Activated CD8-positive, alpha-beta memory T cell treated with anti-CD3 and anti-CD28 coated beads, Interleukin-2, amount 50 U/mL, for 4 hours (primary cell): ENCODE measurements around the gene PUS1.
A peak's percentile ranks its signal among the peaks of the same experiment; 100 is the strongest.
"Not testable (repeated sequence)": the region's sequence is repeated elsewhere in the genome, so short reads cannot be mapped to it uniquely, and the experiment has no call there.

Experiments
- DNase-seq: peaks from one replicate; pipeline ENCODE4 v3.0.0-alpha.2; 2020

The PUS1 gene

DNA sequence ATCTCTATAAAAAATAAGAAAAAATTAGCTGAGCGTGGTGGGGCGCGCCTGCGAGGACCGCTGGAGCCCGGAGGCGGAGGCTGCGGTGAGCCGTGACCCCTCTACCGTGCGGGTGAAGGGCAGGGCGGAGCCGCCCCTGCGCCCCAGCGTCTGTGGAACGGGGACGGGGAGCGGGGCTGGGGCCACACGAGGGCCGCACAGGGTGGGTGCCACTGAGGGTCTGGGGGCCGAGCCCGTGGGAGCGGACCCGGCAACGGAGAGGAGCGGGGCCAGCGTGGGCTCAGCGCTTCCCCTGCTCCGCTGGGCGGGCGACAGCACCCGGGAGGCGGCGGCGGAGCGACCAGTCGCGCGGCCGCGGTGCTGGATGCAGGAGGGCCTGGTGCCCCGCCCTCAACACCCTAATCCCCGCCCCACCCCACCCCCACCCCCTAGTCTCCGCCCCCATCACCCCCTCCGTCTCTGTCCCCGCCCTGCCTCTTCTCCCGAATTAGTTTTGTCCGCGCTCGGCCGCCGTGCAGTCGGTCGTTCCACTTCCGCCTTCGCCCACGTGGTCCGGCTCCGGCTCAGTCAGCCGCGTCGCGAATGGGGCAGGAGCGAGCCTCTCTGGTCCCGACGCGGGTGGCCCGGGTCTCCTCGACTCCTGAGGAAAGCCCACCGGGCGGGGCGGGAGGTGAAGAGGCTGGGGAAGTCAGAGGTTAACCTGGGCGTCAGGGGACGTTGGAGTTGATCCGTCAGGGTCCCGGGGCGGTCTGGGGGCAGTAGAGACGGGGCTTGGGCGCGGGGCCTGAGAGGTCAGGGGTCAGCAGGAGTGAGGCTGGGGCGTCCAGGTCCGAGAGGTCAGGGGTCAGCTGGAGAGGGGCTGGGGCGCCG, at the start of gene PUS1:
PUS1 (plus strand) TSS at position 566 of the 870 bp plus-strand sequence. CDS start 447 bp downstream, outside the sequence.
- DNase-seq, result peak; percentile 92

DNA sequence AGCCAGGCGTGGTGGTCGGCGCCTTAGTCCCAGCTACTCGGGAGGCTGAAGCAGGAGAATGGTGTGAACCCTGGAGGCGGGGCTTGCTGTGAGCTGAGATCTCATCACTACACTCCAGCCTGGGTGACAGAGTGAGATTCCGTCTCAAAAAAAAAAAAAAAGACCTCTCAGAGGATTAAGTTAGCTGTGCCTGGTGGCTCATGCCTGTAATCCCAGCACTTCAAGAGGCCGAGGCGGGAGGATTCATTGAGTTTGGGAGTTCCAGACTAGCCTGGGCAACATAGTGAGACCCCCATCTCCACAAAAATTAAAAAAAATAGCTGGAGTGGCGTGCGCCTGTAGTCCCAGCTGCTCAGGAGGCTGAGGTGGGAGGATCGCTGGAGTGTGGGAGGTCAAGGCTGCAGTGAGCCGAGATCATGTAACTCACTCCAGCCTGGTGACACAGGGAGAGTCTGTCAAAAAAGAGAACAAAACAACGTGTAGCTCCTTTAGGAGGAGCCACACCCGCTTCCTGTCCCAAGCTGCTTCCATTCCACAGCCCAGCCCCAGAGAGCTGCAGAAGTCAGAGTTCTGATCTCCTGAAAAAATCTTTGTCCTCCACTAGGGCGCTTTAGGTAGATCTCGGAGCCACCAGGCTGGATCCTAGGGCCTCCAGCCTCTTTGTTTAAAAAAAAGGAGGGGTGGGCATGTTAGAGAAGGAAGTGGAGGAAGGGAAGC, 46.1 kb upstream of the PUS1 start:
- no peak for DNase-seq

DNA sequence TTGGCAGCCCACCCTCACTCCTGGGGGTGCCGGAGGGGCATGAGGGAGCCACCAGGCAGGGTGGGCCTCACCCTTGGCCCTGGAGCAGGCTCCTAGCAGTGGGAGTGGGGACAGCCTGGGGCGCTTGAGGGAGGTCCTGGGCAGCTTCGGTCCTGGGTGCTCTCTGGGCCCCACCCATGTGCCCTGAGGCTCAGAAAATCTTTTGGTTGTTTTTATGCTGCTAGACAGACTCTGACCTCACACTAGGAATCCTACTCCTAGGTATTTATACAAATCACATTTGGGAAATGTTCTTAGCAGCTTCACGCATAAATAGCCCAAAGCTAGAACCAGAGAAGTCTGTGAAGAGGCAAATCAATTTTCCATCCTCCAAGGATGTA, 45.6 kb upstream of the PUS1 start:
- DNase-seq, result no peak

DNA sequence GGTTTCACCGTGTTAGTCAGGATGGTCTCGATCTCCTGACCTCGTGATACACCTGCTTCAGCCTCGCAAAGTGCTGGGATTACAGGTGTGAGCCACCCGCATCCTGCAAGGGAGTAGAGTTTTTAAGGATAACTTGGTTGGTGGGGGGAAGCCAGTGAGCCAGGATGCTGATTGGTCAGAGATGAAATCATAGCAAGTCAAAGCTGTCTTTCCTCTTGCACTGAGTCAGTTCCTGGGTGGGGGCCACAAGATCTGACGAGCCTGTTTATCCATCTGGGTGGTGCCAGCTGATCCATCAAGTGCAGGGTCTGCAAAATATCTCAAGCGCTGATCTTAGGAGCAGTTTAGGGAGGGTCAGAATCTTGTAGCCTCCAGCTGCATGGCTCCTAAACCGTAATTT, 44.0 kb upstream of the PUS1 start:
- not testable (repeated sequence) for DNase-seq

DNA sequence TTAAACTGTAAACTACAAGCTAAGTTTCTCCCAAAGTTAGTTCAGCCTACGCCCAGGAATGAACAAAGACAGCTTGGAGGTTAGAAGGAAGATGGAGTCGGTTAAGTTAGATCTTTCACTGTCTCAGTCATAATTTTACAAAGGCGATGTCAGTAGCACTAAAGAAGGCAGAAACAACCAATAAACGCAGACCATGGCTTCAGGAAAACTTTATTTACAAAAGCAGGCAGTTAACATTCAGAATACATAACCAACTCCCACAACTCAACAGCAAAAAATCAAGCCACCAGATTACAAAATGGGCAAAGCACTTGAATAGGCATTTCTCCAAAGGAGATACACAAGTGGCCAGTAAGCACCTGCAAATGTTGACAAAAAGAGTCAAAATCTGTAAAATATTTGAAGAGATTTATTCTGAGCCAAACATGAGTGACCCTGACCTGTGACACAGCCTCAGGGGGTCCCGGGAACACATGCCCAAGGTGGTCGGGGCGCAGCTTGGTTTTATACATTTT, 43.5 kb upstream of the PUS1 start:
- no peak for DNase-seq

DNA sequence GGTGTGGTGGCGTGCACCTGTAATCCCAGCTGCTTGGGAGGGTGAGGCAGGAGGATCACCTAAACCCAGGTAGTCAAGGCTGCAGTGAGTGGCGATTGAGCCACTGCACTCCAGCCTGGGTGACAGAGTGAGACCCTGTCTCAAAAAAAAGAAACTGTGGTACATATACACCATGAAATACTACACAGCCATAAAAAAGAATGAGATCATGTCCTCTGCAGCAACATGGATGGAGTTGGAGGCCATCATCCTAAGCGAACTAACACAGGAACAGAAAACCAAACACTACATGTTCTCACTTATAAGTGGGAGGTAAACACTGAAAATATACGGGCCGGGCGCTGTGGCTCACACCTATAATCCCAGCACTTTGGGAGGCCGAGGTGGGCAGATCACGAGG, 37.4 kb upstream of the PUS1 start:
- DNase-seq, result not testable (repeated sequence)

DNA sequence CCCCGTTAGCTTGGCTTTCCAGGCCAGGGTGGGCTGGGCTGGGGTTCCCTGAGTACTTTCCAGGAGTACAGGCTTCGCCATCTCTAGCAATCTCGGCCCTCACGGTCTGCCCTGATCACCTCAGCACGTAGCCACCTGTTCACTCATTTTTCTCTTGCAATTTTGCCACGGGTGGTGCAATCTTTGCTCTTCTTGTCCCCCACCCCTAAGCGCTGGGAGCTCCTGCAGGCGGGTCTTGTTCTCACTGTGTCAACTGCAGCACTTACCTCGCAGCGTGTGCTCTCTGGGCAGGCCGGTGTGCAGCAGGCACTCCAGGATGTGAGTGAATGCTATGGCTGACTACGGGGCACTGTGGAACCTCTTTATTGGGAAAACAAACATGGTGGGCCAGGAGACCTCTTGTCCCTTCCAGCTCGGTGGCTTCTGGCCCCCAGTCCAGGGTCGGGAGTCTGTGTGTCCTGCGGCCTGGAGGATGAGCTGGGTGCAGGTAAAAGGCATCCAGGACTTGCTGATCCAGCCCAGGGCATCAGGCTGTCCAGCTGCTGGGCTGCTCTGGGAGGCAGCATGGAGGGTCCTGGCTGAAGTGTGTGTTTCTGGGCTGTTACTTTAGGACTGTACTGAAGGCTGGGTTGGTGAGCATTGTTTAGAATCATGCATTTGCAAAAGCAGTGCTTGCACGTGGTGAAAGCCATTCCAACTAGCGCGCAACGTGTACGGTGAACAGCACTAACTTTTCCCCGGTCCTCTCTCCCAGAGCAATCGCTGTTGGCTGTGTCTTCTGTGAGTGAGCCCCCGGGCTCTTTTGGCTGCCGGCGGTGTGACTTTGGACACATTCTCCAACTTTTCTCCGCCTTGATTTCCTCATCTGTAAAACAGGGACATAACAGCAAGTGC, 36.1 kb upstream of the PUS1 start:
- no peak for DNase-seq

DNA sequence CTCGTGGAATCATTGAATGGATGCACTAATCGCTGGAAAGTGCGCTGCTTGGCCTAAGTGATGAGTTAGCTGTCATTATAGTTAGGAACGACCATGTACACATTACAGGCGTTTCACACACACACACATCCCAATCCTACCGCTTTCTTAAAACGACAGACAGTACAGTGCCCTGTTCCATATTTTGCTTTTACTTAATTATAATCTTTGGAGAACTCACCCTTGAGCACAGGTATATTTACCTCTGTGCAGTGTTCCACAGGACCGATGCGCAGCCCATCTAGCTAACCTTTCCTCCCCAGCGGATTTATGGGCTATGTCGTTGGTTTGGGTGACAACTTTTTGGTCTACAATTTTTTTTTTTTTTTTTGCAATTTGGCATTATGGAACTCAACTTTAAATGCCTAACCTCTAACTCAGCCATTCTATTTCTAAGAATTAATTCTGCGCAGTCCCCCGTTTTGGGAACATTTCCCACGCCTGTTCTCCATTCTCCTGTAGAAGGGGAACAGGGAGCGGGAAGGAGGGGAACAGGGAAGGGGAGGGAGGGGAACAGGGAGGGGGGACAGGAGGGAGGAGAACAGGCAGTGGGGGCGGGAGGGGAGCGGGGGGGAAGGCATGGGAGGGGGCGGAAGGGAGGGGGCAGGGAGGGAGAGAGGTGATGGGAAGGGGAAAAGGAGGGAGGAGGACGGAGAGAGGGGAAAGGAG, 35.3 kb upstream of the PUS1 start:
- no peak for DNase-seq

DNA sequence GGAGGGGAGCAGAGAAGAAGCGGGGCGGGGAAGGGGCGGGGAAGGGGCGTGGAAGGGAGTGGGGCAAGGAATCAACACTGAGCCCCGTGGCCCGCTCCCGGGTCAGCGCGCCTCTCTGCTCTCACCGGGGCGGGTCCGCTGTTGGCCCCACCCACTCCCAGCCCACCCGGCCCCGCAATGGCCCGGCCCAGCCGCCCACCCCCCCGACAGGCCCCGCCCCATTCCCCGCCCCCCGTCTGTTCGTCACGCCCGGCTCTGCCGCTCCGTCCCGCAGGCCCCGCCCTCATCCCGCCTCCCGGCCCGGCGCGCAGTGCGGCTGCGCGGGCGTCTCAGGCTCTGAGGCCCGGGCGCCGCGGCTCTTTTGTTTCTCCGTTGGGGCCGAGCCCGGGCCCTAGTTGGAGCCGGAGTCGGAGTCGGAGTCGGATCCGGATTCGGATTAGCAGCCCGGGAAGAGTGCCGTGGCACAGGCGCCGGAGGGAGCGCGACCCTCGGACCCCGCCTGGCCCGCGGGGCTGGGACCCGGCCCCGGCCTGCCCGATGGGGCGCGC, 34.7 kb upstream of the PUS1 start, which contains the start of gene ULK1:
ULK1 (plus strand) TSS at position 310 of the 548 bp plus-strand sequence. CDS start 380 bp downstream, outside the sequence.
- peak; percentile 95 for DNase-seq

DNA sequence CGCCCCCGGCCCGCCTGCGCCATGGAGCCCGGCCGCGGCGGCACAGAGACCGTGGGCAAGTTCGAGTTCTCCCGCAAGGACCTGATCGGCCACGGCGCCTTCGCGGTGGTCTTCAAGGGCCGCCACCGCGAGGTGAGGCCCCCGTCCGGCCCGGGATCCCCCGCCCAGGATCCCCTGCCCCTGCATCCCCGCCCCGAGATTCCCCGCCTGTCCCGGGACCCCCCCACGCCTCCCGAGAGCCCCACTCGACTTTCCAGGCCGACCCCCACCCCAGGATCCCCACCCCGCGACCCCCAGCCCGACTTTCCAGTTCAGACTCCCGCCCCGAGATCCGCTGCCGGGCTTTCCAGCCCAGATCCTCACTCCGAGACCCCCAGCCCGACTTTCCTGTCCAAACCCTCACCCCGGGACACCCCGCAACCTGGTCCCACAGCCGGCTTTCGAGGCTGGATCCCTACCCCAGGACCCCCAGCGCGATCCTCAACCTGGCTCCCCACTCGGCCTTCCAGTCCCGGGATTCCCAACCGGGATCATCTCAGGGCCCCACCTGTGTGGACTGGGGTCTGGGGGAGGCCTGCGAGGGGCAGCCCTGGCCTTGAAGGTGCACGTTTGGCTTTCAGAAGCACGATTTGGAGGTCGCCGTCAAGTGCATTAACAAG, 34.0 kb upstream of the PUS1 start:
- no peak for DNase-seq

DNA sequence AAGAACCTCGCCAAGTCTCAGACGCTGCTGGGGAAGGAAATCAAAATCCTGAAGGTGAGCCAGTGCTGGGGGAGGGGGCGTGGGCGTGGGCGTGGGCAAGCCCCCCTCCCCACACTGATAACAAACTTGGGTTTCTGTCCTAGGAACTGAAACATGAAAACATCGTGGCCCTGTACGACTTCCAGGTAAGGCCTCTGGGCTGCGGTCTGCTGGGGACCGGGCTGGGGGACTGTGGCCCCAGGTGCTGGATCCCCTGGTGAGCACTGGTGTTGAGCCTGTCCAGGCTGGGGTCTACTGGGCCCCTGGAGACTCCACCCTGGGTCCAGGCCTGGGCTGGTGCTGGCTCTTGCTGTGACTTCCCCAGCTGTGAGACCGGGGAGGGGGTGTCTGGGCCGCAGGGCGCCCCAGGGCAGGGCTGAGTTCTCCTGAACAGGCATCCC, 33.4 kb upstream of the PUS1 start:
- no peak for DNase-seq

DNA sequence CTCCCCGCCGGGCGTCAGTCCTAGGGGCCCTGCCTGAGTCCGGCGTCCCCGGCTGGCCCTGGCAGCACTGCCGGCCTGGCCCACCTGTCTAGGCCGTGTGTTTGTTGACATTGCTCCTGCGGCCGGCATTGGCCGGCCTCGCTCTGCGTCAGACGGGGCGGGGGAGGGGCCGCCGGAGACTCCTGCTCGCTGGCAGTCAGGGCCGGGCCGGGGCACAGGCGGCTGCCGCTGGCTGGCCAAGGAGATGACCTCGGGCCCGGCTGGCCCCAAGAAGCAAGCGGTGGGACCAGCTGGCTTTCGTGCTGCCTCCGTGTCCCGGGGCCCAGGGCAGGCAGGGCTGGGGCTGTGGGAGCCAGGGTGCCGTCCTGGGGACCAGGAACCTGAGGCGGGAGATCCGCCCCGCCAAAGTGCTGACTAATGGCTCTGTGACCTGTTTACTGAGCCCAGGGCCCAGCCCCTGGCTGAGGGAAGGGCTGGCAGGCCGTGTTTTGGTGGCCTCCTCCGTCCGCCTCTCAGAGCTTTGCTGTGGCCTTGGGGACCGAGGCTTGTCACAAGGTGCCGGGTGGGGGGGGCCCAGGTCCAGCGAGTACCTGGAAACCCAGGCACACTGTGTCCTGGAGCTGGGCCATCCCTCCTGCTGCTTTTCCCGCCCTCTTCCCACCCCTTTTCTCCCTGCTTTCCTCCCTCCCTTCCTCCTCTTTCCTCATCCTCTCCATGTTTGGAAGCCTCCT, 32.8 kb upstream of the PUS1 start:
- DNase-seq, result peak; percentile 63

DNA sequence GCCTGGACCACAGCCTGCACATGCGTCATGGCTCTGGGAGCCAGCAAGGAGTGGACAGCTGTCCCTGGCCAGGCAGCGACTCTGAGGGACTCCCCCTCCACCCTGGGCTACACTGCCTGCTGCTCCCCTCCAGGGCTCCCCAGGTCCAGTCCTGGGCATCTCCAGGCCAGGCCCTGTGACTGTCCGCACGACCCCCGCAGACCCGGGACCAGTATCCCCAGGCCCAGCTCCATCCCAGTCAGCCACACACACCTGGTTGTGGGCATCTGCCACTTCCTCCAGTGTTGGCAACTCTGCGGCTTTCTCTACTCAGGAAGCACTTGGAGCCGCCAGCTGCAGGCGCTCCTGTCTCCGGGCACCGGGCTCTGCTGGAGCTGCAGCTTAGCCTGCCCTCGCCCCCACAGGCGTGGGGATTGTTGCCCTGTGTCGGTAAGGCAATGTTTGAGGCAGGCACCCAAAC, 32.2 kb upstream of the PUS1 start:
- DNase-seq, result no peak

DNA sequence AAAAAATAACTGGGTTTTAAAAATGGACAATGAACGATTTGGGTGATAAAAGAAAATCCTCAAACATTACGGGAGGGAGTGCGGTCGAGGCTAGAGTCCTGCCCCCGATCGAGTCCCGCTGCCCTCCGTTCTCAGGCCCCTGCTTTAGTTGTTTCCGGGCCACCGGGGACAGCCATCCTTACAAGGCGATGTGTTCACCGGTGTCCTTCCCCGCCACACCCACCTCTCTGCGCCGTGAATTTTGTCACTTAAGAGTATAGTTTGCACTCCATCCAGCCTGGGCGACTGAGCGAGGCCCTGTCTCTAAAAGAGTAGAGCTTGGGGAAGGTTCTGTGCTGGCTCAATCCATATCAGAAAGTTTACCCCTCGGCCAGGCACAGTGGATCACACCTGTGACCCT, 31.8 kb upstream of the PUS1 start:
- DNase-seq, result no peak

DNA sequence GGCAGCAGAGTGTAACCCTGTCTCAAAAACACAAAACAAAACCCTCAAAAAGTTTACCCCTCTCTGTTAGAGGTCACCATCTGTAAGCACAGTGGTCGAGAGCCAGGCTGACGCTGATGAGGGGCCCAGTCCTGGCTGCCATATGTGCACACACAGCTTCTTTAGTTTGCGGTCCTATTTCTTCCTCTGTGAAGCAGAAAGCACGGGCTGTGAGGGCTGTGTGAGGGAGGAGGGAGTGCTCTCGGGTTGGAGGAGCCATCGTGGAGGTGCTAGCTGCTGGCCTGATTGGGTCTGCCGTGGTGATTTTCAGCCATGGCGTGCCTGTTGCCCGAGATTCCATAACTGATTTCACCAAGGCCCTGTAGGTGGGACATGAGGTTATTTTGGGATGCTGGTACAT, 31.2 kb upstream of the PUS1 start:
- no peak for DNase-seq

DNA sequence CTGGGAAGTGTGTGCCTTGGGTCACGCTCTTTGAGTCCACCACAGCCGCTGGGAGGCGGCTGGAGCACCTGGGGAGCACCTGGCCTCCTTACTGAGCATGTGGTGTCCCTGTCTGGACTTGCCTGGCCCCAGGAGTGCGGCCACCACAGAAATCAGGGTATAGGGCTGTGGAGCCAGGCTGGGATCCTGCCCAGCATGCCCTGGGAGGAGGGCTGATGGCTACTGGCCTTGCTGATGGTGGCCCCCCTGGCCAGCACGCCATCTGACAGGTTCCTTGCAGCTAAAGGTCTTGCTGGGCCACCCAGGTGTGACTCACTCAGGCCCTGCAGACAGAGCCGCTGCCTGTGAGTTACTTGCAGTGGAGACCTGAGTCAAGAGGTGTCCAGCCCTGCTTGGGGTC, 28.7 kb upstream of the PUS1 start:
- no peak for DNase-seq

DNA sequence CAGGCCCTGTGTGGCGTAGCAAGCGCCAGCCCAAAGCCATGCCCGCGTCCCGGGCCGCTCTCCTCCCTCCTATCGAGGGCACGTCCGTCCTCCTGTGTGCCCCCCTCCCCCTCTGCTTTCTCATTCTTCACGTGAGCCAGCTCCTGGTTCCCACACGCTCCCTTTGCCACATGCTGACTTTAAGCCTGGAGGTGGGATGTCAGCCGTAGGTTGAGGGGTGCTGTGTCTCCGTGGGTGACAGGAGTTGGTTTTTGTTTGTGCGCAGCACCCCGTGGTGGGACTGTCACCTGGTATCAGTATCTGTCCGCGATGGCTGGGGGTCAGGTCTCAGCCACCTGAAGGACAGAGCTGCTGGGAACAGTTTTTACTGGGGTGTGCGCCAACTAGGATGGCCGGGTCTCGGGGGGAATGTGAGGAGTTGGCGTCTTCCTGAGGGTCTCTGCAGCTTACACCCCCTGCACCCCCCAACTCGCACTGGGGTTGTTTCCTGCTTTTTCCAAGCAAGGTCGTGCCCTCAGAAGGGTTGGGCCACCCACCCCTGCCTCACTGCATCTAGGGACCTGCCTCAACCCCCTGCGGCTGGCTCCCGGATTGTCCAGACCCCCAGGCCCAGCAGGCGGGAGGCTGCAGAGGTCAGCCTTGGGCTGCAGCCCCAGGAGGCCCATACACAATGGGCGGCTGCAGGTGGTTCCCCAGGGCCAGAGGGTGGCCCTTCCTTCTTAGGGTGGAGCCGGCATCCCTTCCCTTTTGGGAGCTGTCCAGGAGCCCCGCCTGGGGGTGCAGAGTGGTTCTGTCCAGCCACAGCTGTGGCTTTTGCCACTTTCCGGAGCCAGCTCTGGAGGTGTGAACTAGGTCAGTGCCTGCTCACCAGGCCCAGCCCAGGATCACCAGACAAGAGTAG, 27.4 kb upstream of the PUS1 start:
- DNase-seq, result no peak

DNA sequence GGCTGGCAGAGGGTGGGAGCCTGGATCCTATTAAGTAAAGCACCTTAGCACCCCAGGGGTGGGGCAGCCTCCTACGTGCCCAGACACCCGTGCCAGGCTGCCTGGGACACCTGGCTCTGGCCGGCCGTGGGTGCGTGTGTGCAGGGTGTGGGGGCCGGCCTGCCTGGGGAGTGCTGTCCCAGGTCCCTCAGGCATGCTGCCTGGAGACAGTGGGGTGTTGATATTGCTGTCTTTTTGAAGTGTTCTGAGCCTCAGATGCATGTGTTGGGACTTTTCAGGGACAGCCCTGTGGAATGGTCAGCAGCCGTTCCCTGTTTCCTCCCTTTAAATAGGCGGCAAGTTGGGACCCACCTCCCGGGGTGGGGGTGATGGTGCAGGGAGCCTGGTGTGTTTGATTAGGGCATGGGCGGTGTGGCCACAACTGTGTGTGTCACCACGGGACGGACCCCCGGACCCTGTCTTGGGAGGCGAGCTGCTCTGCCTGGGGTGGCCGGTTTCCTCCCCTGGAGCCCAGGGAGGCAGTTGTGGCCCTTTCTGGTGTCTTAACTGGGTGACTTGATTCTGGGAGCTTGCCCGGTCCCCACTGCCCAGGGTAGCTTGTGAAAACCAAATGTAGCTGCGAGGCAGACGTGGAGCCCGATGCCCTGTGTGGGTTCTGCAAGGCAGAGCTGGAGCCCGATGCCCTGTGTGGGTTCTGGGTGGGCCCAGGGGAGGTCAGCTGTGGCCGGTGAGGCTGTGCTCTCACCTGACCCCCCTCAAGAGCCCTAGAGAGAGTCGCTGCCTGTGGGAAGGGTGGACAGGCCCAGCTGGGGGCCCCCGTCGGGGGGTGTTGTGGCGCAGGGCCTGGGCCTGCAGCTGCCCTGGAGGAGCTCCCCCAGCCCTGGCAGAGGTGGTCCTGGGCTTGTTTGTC, 26.5 kb upstream of the PUS1 start:
- no peak for DNase-seq
